Effector CD4-positive, alpha-beta T cell (primary cell): Measurements from ENCODE around the gene CALN1.
"Not testable (repeated sequence)": the region's sequence is repeated elsewhere in the genome, so short reads cannot be mapped to it uniquely, and the experiment has no call there.

ENCODE experiments used
- DNase-seq: peaks from one replicate; pipeline ENCODE4 v3.0.0-alpha.2; 2020

Gene CALN1

DNA sequence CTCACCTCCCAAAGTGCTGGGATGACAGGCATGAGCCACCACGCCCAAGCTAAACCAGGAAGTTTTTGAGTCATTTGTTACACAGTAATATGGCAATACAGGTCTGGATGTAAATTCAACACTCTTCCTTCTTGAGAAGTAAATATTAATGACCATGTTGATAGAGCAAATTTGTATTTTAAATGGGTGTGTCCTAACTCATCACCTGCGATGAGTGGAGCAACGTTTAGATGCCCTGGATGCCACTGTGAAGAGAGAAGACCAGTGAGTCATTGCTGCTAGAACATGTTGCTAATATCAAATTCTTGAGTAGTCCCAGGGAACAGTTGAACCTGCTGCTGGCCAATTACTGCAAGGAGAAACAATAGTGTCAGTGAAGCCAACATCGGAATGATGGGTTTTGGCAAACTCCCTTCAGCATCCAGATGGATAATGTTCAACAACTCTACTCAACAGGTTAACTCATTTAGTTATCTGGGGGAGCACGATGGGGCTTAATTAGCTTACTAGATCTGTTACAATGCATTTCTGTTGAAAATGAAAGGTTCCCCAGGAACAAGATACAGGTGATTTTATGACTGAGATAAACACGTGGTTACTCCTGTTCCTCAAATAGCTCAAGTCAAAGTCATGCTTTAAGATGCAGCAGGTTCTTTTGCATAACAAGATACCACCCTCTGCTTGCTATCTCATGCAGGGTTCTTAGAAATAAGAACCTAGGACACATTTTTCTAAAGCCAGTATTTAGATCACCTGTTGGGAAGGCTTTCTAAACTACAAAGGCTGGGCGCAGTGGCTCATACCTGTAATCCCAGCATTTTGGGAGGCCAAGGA lies 146.8 kb downstream of the CALN1 start:
- no peak for DNase-seq

DNA sequence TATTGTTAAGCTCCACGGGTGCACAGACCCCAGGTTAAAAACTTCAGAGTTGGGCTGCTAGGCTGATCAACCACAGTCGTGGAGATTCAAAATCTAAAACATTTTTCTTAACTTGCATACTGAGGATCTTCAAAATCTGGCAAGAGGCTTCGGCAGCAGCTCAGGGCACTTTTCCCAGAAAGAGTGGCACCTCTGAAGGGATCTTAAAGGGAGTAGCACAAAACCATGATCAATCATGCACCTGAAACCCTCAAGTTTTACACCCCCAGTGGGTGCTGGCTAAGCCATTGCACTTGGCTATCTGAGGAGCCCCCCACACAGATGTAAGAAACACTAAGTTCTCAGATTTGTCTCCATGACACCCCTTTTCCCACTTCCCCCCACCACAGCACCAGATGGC lies 151.7 kb downstream of the CALN1 start:
- DNase-seq: no peak

DNA sequence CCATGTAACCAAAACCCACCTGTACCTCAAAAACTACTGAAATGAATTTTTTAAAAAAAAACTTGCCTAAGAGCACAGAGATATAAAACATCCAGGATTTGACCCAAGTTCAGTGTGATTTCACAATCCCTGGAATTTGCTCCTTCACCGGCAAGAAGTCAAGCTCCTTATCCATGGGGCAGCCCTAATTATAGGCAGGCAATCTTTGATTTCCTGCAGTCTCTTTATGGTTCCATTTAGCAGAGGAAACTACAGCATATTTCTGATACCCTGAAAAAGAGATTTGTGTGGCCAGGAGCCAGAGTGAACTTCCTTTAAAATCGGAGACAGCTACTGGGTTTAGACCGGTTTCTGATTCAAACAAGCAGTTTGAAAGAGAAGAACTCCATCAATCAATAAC lies 154.1 kb downstream of the CALN1 start:
- no peak for DNase-seq

DNA sequence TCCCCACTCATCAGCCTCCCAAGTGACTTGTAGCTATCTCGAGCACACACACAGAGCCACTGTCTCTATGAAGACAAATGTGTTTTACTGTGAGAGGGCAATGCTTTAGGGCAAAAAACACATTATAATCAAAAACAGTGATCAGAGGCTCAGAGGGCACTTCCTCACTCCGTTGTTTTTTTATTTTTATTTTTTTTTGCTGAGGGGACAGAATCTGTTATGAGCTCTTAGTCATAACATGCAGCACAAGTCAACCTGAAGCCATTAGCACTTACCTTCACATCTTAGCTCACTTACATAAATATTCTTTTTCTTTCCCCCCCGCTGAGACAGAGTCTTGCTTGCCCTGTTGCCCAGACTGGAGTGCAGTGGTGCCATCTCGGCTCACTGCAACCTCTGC lies 157.7 kb downstream of the CALN1 start:
- DNase-seq: no peak

DNA sequence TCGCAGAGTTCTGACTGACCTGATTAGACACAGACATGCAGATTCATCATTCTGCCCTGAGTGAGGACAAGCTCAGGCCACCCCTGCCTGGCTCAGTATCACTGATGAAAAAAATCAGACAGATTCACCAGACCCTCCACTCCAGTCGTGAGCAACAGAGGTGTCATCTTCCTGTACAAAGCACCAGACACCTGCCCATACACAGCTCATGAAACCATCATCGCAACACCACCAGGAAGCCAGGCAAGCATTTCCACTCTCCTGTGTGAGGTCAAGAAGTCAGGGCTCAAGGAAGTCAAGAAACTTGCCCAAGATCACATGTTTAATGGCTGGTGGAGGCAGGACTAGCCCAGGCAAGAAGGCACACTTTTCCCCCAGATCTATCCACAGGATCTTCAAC lies 163.0 kb downstream of the CALN1 start:
- no peak for DNase-seq

DNA sequence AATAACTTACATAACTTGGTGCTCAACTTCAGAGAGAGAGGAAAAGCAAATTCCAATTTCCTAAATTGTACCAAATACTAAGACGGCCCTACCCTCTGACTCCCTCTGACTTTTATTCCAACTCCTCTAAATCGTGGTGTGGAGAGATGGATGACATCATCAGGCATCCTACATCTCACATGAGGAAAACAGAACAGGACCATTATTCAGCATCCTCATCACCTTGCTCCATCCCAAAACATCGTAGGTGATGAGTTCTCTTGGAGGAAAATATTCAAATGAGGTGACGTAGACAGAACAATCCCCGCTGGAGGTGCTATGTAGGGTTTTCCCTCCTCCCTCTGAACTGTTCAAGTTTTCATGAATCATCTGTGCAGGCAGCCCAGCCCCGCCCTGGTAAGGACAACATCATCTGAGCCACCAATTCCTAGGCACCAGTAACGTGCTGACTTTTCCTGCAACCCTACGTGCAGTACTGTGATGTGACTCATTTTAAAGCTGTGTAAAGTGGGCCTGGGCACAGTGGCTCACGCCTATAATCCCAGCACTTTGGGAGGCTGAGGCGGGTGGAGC lies 167.2 kb downstream of the CALN1 start:
- DNase-seq: no peak

DNA sequence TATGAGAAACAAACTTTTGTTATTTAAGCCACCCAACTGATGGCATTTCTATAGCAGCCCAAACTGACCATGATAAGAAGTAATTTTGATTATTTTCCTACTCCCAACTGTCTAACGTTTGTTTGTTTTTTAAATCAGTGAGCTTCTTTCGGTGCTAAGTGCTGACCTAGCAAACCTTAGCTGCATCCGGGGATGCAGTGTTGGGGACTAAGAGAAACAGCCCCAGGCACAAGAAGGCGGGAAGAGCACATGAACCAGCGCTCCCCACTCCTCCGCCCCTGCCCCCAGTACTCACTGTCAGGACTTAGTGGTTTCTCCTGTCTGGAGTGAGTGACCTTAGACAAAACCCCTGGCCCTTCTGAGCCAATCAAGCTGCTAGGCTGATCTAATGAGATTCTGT lies 168.8 kb downstream of the CALN1 start:
- no peak for DNase-seq

DNA sequence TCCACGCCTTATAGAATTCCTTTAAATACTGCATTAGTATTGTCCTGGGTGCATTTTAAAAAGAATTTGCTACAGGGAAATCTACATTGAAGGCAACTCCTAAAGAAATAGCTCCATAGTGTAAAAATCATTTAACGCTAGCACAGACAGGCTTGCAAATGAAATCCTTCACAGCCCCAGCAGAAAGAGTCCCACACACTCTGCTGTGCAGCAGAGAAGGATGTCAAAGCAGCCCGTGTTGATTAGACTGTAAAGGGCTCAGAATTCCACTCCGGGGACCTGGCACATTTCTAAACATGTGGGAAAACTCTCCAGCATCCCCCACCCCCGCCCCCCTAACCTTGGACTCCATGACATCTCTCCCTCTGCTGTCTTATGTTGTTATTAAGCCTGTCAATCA lies 176.8 kb downstream of the CALN1 start:
- DNase-seq: no peak

DNA sequence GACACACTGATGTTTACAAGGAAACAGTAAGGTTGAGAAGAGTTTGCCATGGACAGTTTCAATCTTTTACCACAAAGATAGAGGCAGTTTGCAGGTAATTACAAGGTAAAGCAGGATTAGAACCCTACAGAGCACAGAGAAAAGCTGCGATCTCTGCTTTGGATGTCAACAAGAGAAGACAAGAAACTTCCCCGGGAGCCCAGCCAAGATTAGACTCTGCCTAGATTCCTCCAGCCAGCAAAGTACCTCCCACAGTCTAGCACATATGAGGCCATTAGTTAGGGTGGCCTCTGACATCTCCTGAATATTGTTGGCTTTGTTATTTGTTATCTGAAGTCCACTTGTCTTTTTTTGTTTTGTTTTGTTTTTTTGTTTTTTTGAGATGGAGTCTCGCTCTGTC lies 178.1 kb downstream of the CALN1 start:
- DNase-seq: no peak

DNA sequence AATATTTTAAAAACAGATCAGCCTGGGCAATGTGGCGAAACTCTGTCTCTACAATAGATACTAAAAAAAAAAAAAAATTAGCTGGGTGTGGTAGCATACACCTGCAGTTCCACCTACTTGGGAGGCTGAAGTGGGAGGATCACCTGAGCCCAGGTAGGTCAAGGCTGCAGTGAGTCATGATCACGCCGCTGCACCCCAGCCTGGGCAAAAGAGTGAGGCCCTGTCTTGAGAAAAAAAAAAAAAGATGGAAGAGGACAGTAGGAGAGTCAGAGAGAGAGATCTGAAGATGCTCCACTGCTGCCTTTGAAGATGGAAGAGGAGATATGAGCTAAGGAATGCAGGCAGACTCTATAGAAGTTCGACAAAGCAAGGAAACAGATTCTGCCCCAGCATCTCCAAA lies 181.9 kb downstream of the CALN1 start:
- DNase-seq: no peak

DNA sequence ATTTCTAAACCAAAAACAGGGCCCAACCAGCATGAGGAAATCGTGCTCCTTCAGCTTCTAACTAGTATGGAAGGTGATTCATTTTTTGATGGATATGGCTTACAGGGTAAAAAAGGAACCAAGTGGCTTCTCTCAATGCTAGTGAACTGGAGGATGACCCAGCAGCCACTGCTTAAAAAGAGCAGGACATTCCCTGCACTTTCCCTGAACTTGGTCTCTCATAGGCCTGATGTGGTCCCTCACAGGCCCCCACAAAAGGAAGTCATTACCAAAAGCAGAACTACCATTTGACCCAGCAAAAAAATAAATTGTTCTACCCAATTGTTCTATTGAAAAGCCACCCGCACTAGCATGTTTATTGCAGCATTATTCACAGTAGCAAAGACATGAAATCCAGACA lies 188.8 kb downstream of the CALN1 start:
- no peak for DNase-seq

DNA sequence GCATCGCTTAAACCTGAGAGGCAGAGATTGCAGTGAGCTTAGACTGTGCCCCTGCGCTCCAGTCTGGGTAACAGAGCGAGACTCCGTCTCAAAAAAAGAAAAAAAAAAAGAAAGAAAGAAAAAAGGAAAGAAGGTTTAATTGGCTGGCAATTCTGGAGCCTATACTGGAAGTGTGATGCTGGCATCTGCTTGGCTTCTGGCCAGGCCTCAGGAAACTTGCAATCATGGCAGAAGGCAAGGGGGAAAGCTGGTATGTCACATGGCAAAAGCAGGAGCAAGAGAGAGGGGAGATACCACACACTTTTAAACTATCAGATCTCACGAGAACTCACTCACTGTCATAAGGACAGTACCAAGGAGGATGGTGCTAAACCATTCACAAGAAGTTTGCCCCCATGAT lies 190.0 kb downstream of the CALN1 start:
- DNase-seq: no peak

DNA sequence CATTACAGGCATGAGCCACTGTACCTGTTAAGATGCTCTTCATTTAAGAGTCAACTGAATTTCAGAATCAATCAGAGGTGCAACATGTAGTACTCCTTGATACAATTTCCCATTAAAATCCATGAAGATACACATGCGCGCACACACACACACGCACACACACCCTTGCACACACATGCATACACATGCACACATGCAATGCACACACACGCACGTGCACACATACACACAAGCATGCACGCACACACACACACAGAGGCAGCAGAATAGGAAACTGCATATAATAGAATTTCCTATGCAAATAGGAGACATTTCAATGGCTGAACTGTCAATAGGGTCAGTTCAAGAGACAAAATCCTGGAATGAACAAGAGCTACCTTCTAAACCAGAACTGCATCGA lies 192.6 kb downstream of the CALN1 start:
- no peak for DNase-seq

DNA sequence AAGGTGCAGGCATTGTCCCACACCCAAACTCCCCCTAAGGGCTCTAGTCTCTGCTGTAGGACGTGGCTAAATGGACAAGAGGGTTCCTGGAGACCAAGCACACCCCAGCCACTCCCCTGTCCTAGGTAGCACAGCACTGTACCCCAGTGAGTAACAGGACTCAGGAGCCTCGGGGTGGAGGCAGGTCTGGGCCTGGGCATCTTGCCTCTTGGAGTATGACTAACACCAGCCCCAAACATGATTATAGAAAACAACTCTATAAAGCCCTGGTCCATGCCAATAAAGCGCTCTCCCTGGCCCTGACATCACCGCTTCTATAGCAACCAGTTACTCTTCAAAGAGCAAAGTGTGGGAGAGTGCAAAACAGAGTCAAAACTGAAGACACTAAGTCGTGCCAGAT lies 195.0 kb downstream of the CALN1 start:
- DNase-seq: no peak

DNA sequence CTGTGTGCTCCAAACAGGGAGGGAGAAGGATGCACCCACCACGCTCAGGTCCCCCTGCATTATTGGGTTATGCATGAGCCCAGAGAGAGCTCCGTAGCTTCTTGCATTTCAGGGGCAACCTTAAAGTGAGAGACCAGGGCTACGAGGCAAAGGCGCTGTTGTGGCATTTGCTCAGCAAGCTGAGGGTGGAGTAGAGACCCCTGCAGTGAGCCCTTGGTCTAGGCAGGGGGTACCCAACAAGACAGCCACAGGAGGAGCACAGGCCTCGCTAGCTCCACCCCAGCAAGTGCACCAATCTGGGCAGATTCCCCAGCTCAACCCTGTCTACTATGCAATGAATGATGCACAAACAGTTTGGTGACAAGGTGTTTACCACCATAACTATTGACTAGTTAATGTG lies 198.4 kb downstream of the CALN1 start:
- no peak for DNase-seq

DNA sequence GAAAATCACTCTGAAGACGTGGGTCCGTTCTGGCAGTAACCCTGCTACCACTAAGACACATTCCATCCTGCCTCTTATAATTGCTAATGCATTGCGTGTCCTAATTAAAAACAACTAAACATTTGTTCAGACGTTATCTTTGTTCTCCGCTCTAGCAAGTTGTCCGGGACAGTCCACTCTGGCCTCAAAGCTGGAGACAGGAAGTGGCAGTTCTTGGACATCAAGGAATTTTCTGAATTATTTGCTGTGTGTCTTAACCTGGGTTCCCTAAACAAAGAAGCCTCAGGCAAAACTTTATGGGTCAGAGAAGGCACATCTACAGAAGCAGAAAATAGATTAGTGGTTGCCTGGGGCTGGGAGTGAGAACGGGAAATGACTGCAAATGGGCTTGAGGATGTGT lies 199.1 kb downstream of the CALN1 start:
- DNase-seq: no peak

DNA sequence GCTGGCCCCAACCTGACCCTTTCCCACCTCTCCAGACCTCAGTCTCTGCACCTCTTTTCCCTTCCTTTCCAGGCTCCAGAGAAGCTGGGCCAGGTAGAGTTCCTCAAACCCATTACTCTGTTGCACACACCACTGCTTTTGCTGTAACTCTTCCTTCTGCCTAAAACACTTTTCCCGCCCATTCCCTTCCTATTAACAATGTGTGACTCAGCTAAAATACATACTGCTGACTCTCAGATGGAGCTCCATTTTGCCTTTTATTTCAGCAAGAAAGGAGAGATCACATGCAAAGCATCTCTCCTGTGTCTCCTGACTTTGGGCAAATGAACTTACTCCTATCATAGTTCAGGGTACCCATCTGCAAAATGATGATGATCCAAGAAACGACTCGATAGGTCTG lies 201.0 kb downstream of the CALN1 start:
- DNase-seq: no peak

DNA sequence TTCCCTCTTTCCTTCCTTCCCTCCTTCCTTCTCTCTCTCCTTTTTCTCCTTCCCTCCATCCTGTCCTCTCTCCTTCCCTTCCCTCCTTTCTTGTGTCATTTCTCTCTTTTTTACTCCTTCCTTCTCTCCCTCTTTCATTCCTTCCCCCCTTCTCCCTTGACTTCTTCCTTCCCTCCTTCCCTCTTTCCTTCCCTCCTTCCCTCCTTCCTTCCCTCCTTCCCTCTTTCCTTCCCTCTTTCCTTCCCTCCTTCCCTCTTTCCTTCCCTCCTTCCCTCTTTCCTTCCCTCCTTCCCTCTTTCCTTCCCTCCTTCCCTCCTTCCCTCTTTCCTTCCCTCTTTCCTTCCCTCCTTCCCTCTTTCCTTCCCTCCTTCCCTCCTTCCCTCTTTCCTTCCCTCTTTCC lies 203.1 kb downstream of the CALN1 start:
- not testable (repeated sequence) for DNase-seq

DNA sequence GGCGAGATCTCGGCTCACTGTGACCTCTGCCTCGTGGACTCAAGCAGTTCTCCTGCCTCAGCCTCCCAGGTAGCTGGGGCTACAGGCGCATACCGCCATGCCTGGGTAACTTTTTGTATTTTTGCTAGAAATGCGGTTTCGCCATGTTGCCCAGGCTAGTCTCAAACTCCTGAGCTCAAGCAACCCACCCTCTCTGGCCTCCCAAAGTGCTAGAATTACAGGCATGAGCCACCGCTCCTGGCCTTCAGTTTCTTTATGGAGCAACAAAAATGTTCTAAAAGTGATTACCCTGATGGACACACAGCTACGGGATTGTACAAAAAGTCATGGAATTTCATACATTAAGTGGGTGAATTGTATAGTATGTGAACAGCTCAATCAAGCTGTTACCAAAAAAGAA lies 216.0 kb downstream of the CALN1 start:
- DNase-seq: no peak

DNA sequence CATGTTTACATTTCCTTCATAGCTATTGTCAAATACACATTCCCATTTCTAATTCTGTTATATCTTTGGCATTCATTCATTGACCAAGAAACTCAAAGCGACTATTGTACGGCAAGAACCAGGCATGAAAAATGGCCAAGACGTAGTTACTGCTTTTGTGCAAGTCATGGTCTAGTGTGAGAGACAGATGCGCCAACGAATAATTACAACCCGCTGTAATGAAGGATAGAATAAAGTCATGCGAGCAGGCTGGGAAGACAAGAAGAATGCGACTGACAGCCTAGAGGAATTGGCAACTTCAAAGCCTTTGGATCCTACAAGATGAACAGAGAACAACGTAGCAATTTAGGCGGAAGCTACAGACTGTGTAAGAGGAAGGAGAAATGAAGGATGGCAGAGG lies 221.2 kb downstream of the CALN1 start:
- DNase-seq: no peak

DNA sequence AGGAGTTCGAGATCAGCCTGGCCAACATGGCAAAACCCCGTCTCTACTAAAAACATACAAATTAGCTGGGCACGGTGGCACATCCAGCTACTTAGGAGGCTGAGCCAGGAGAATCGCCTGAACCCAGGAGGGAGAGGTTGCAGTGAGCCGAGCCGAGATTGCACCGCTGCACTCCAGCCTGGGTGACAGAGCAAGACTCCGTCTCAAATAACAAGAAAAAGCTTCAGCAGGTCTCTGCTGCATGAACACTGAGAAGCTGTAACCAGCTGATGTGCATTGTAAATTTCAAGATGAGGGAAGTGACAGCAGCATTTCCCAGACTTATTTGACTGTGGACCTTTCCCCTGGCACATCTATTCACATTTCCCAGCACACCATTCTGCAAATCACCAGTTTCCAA lies 222.0 kb downstream of the CALN1 start:
- no peak for DNase-seq

DNA sequence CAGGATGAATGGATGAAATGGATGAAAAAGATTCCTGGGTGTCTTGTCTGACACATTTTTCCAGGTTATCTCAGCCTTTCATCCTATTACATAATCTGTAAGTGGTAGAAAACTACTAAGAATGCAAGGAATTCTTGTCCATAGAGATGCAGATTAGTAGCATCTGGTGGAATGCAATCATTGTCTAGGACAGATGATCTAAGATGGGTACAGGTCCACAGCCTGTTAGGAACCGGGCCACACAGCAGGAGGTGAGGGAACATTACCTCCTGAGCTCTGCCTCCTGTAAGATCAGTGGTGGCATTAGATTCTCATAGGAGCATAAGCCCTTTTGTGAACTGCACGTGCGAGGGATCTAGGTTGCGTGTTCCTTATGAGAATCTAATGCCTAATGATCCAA lies 225.0 kb downstream of the CALN1 start:
- no peak for DNase-seq

DNA sequence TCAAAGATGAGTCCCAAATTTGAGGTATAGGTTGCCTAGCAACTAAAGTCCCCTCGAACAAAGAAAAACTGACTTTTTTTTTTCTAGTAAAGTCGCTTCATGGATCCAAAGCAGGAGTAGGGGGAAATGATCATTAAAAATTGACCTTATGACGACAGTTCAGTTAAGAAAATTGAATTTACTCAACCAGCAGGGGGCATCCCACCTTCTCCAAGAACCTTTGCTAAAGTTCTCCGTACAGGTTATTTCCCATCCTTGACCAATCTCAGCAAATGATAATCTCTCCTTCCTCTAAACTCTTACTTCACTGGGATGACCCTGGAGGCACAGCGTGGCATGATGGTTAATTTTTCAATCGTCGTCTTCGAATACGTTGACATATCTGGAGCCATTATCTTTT lies 228.3 kb downstream of the CALN1 start:
- no peak for DNase-seq

DNA sequence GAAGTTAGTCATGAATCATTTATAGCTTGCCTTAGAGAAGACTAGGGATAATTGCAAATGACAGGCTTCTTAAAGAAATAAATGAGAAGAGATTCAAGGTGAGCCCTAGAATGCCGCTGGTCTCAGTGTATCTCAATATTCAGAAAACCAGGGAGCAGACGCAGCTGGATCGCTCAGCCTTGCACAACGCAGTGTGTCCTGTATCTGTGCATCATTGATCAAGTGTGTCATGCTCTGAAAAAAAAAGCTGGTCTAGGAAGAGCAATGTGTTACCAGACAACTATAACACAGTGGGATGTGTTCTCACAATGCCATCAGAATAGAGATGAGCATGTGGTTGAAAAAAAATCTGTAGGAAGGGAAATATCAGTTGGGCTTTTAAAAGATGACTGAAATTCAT lies 230.1 kb downstream of the CALN1 start:
- DNase-seq: no peak

DNA sequence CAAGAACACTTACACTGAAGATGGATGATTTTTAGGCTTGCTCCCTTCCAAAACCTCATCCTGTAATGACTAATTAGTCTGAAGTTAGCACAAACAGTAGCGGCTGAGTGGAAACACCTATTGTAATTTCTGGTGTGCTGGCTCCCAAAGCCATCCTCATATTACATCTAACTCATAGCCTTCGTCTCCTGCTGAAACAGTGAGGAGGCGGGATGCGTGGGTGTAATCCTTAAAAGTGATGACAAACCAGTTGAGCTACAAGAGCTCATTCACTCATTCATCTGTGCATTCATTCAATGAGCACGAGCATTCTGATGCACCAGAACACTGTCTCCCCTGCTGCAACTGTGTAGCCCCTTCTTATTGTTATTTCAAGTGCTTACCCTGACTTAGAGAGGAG lies 235.3 kb downstream of the CALN1 start:
- DNase-seq: no peak
